ENCODE results near the gene IRGC.

GRCh38 chr19:43667876-43668405 lies 47.9 kb upstream of the IRGC start:
- no peak for TF ChIP-seq CTCF (IDR thresholded peaks at IDR 0.05 in 4 of 5, conservative IDR thresholded peaks at IDR 0.05 in 1 of 5)
- TF ChIP-seq POLR2A (IDR thresholded peaks at IDR 0.05): no peak
